Mucosa of descending colon (tissue), 3 donors: Measurements from ENCODE around the gene CCR6. TPM values are rescaled to one million over a fixed set of nuclear protein-coding genes. Genes with fewer than 3 reads are reported as not detected.
A peak's percentile ranks its signal among the peaks of the same experiment; 100 is the strongest.

Experiments used
- ATAC-seq: fragments of 200-7000 bp; cut with Tn5 transposase; one replicate; pipeline ENCODE4 v1.9.1; 2020; ENCODE audit warnings: mild to moderate bottlenecking, moderate library complexity
- DNase-seq, 3 donors: peaks; one replicate each; pipeline ENCODE4 v3.0.0-alpha.2; 2020
- H3K36me3 ChIP-seq: fragments of 200-600 bp; one replicate; pipeline ENCODE4 v1.8.0; 2021; ENCODE audit warnings: low read depth, mild to moderate bottlenecking
- H3K4me1 ChIP-seq: fragments of 200-600 bp; one replicate; pipeline ENCODE4 v1.8.0; 2021; ENCODE audit warnings: low read depth, mild to moderate bottlenecking
- H3K4me3 ChIP-seq: fragments of 200-600 bp; one replicate; pipeline ENCODE4 v1.8.0; 2021; ENCODE audit warnings: mild to moderate bottlenecking
- H3K9me3 ChIP-seq: fragments of 200-600 bp; one replicate; pipeline ENCODE4 v1.8.0; 2021; ENCODE audit warnings: mild to moderate bottlenecking
- intact Hi-C, 2 donors: fragments of 100-400 bp; cut with DNase I in 1 of 2; cut with micrococcal nuclease in 1 of 2; formaldehyde crosslinking; loops; one replicate each; pipeline versions ENCODE4 v1.11.0 to v1.11.1; 2022; cut with DNase I, micrococcal nuclease
- long read RNA-seq, 2 donors: library from polyadenylated mRNA; unstranded; transcript quantifications; one replicate each; pipeline ENCODE4 v2.0.0, GENCODE V29; 2019 to 2021
- total RNA-seq, 3 donors: library from RNA; stranded (reverse); fragmentation: NEBNext Ultra II Directional in 2 of 3; extraction: Animal tissue kit (Norgen Biotek cat#: 25700) in 2 of 3; gene quantifications; one replicate each; pipeline versions ENCODE4 v1.2.1 to v1.2.4, GENCODE V29; 2021 to 2023
- TF ChIP-seq, protein P1 (sequence below): fragments of 200-600 bp; IDR thresholded peaks from one replicate; pipeline ENCODE4 v1.8.0; 2022; ENCODE audit warnings: antibody characterized with exemption, mild to moderate bottlenecking
- donor health status: DM: no; HTN: no; CAD: no; lungs with moderate emphysema.
- donor health status: DM: no; HTN: no; CAD: no.
- donor health status: DM: no; HTN: yes; CAD: no.

Gene CCR6
- total RNA-seq: under 1 TPM in 2 of 3 donors, not detected in 1; 0.17 to 0.43 TPM
- long read RNA-seq, donor 1, partial matches to known transcripts: 0 of 2 reads
- long read RNA-seq, donor 1, other reads (novel, unspliced or antisense): 1 of 2 reads
- long read RNA-seq, donor 2: 0 reads

GRCh38 chr6:167122827-167123657, at the start of gene CCR6:
CCR6 (plus strand) TSS chr6:167123096; CDS start chr6:167136135, 13,039 bp downstream.
- TF ChIP-seq, protein P1, sequence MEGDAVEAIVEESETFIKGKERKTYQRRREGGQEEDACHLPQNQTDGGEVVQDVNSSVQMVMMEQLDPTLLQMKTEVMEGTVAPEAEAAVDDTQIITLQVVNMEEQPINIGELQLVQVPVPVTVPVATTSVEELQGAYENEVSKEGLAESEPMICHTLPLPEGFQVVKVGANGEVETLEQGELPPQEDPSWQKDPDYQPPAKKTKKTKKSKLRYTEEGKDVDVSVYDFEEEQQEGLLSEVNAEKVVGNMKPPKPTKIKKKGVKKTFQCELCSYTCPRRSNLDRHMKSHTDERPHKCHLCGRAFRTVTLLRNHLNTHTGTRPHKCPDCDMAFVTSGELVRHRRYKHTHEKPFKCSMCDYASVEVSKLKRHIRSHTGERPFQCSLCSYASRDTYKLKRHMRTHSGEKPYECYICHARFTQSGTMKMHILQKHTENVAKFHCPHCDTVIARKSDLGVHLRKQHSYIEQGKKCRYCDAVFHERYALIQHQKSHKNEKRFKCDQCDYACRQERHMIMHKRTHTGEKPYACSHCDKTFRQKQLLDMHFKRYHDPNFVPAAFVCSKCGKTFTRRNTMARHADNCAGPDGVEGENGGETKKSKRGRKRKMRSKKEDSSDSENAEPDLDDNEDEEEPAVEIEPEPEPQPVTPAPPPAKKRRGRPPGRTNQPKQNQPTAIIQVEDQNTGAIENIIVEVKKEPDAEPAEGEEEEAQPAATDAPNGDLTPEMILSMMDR: no peak
- DNase-seq (no peak), ATAC-seq (peak; percentile 73)
- H3K4me3 ChIP-seq: no peak within 1 kb of the TSS
- H3K9me3 ChIP-seq: no peaks in the 10 kb centered on the region
- peaks cover 13% of the 10 kb centered on the region for H3K4me1 ChIP-seq
- no peaks in the 10 kb centered on the region for H3K36me3 ChIP-seq
- intact Hi-C loops: no loop called here

DNA sequence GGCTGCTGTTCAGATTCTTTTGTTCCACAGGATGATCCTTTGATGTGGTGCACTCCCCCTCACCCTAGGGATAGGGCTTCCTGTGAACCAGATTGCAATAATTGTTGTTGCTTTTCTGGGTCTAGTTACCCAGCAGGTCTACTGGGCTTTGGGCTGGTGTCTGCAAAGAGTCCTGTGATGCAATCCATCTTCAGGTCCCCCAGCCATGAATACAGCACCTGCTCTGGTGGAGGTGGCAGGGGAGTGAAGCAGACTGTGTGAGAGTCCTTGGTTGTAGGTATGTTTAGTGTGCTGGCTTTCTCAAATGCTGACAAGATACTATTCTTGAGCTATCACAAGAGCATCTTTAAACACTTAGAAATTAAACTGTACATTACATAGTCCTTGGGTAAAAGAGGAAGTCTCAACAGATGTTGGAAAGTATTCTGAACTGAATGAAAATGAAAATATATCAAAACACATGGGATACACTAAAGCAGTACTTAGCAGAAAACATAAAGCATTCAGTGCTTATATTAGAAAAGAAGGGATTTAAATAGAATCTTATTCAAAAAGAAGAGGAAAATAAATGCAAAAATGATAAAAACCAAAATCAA, 49.1 kb upstream of the CCR6 start:
- Histone ChIP-seq H3K36me3 (no peaks in the 10 kb centered on the region), H3K9me3 (no peaks in the 10 kb centered on the region), H3K4me3 (no peak overlapping the region), H3K4me1 (no peaks in the 10 kb centered on the region)
- TF ChIP-seq, protein P1: no peak
- ATAC-seq (no peak), DNase-seq (no peak)
- intact Hi-C loops: no loop called here

GRCh38 chr6:167077241-167077932, 45.5 kb upstream of the CCR6 start:
- Histone ChIP-seq H3K9me3 (no peaks in the 10 kb centered on the region), H3K4me3 (no peak overlapping the region), H3K4me1 (no peaks in the 10 kb centered on the region), H3K36me3 (no peaks in the 10 kb centered on the region)
- TF ChIP-seq, protein P1: no peak
- intact Hi-C loops: no loop called here
- no peak for ATAC-seq
- DNase-seq: no peak

- H3K4me1 ChIP-seq: no peaks in the 10 kb centered on the region
- TF ChIP-seq, protein P1: no peak
- H3K36me3 ChIP-seq: no peaks in the 10 kb centered on the region
- no peak for DNase-seq
- intact Hi-C loops: no loop called here
- ATAC-seq: no peak
- H3K9me3 ChIP-seq: no peaks in the 10 kb centered on the region
- H3K4me3 ChIP-seq: no peak overlapping the region
Measured at GRCh38 chr6:167078745-167079144, 44.2 kb upstream of the CCR6 start.

GRCh38 chr6:167079853-167080297, 43.0 kb upstream of the CCR6 start:
- intact Hi-C loops: no loop called here
- Histone ChIP-seq H3K4me3 (no peak overlapping the region), H3K9me3 (no peaks in the 10 kb centered on the region), H3K36me3 (no peaks in the 10 kb centered on the region), H3K4me1 (no peaks in the 10 kb centered on the region)
- no peak for DNase-seq
- TF ChIP-seq, protein P1: no peak
- ATAC-seq: peak; percentile 85
